Lower leg skin (tissue), 4 donors: ENCODE data around the gene TTC39B. TPM values are rescaled to one million over a fixed set of nuclear protein-coding genes. Genes with fewer than 3 reads are reported as not detected.

Source experiments
- DNase-seq, 2 donors: peaks; one replicate each; pipeline ENCODE4 v3.0.0-alpha.2; 2019; ENCODE audit warnings: low spot score in 2 of 2
- H3K4me3 ChIP-seq: fragments of 200-600 bp; sonication (generic); 2 replicates; pipeline ENCODE4 v1.5.1; 2017; ENCODE audit warnings: mild to moderate bottlenecking, low read depth; ENCODE audit not compliant: poor library complexity, severe bottlenecking
- CTCF ChIP-seq, 3 donors: fragments of 450-650 bp; IDR thresholded peaks; one replicate each; pipeline ENCODE4 v1.5.1; 2016; ENCODE audit warnings: antibody characterized with exemption in 3 of 3, mild to moderate bottlenecking in 3 of 3, moderate library complexity in 2 of 3
- POLR2A ChIP-seq, 2 donors: fragments of 450-650 bp; IDR thresholded peaks; one replicate each; pipeline ENCODE4 v1.6.1; 2016 to 2017; ENCODE audit warnings: antibody characterized with exemption in 2 of 2, mild to moderate bottlenecking in 1 of 2, moderate library complexity in 1 of 2
- WGBS, 2 donors: methylation state at CpG; one replicate each; pipeline ENCODE4 v1.1.5; 2018; 5-methylcytosine and 5-hydroxymethylcytosine counted together
- intact Hi-C: fragments of 100-400 bp; cut with DNase I; formaldehyde crosslinking; loops from one replicate; pipeline ENCODE4 v1.15.0; 2023; ENCODE audit warnings: low total_unique reads
- total RNA-seq, 4 donors: library from RNA; depleted of rRNA; stranded (reverse); fragments of >200 nt; gene quantifications; one replicate each; pipeline ENCODE4 v1.1.0, GENCODE V29; 2016

The TTC39B gene
- total RNA-seq, 4 donors from 2014 or later = 38.4 to 53.3 (median 42.2) TPM

GRCh38 chr9:15246243-15246642 lies 60.8 kb downstream of the TTC39B start:
- no peak for TF ChIP-seq POLR2A (IDR thresholded peaks at IDR 0.05)
- no peak for TF ChIP-seq CTCF (IDR thresholded peaks at IDR 0.05)
- 67 to 77% methylated on average over 1 of the region's 1 CpG for WGBS, 2 donors
- no peak overlapping the region for H3K4me3 ChIP-seq
- no peak for DNase-seq
- intact Hi-C loops = no loop called here

DNA sequence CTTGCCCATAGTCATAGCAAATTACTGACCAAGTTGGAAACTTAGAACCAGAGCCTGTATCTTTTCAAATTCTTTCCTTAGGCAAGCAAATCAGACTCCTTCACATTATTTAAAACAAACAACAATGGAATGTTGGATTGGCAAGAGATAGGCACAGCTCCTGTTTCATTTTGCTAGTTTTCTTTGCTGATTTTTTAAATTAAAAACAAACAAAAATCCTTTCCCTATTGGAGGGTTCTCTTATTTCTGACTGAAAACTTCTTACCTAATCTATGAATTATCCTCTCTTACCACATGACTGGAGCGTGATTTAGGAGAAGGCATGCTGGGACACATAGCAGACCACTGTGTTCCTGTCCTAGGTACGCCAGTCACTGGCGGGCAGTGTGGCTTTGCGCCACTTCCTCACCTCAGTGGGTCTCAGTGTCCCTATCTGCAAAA lies 63.0 kb downstream of the TTC39B start:
- no peak overlapping the region for H3K4me3 ChIP-seq
- WGBS, 2 donors = 73 to 74% methylated on average over 4 of the region's 4 CpGs
- intact Hi-C loops = no loop called here
- no peak for DNase-seq
- TF ChIP-seq POLR2A (IDR thresholded peaks at IDR 0.05) = no peak
- no peak for TF ChIP-seq CTCF (IDR thresholded peaks at IDR 0.05)

GRCh38 chr9:15243081-15243480 lies 63.9 kb downstream of the TTC39B start:
- DNase-seq = no peak
- WGBS, 2 donors = 91 to 96% methylated on average over 1 of the region's 1 CpG
- no peak for TF ChIP-seq CTCF (IDR thresholded peaks at IDR 0.05)
- no peak for TF ChIP-seq POLR2A (IDR thresholded peaks at IDR 0.05)
- H3K4me3 ChIP-seq = no peak overlapping the region
- intact Hi-C loops = no loop called here

DNA sequence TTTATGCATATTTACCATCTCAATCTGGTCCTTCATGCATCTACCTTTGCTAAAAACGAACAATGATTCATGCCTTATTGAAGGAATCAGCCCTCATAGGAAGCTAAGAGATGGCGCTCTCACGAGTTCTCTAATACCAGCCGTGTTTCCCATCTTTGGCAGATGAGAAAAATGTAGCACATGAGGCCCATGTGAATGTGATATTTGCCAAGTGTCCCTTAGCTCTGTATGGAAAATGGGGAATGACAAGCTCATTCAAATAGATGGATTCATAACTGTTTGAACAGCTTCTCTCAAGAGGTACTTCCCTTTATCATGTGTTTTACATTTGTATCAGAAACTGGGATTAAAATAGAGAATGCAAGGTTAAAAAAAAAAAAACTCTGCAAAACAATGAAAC lies 66.1 kb downstream of the TTC39B start:
- H3K4me3 ChIP-seq = no peak overlapping the region
- intact Hi-C loops = no loop called here
- no peak for DNase-seq
- TF ChIP-seq POLR2A (IDR thresholded peaks at IDR 0.05) (no peak), CTCF (IDR thresholded peaks at IDR 0.05) (no peak)
- WGBS, 2 donors = 72 to 78% methylated on average over 4 of the region's 4 CpGs

DNA sequence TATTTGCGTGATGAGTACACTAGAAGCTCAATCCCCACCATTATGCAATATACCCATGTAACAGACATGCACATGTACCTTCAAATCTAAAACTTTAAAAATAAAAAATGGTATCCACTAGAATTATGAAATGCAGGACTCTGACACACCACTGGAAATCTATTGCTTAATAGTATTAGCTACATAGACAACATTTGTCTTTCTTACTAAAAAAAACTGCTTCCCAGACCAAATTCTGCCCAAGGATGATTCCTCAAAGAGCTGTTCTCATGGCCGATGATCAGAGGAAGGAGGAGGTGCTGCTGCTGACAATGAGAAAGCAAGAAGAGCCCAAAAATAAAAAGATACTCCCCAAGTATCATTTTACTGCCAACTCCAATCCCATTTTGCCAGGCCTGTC lies 67.2 kb downstream of the TTC39B start:
- DNase-seq = no peak
- H3K4me3 ChIP-seq = no peak overlapping the region
- intact Hi-C loops = no loop called here
- WGBS, 2 donors = 66 to 71% methylated on average over 2 of the region's 2 CpGs
- no peak for TF ChIP-seq CTCF (IDR thresholded peaks at IDR 0.05)
- TF ChIP-seq POLR2A (IDR thresholded peaks at IDR 0.05) = no peak

DNA sequence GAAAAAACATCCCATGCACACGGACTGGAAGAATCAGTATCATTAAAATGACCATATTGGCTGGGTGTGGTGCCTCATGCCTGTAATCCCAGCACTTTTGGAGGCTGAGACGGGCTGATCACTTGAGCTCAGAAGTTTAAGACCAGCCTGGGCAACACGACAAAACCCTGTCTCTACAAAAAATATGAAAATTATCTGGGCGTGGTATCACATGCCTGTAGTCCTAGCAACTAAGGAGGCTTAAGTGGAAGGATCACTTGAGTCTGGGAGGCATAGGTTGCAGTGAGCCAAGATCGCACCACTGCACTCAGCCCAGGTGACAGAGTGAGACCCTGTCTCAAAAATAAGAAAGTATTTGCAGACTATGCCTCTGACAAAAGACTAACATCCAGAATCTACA lies 68.4 kb downstream of the TTC39B start:
- DNase-seq = no peak
- 73 to 74% methylated on average over 5 of the region's 5 CpGs for WGBS, 2 donors
- intact Hi-C loops = no loop called here
- H3K4me3 ChIP-seq = no peak overlapping the region
- TF ChIP-seq CTCF (IDR thresholded peaks at IDR 0.05) (no peak), POLR2A (IDR thresholded peaks at IDR 0.05) (no peak)
